HuH-7 (cell line): Measurements from ENCODE around the gene SARS2.
"Not testable (repeated sequence)": the region's sequence is repeated elsewhere in the genome, so short reads cannot be mapped to it uniquely, and the experiment has no call there.

ENCODE experiments used
- DNase-seq: peaks from one replicate; pipeline ENCODE4 v3.0.0; 2011; ENCODE audit warnings: low spot score

Gene SARS2

GRCh38 chr19:38929929-38930775, at the start of gene SARS2:
Gene SARS2 (minus strand): TSS chr19:38930763. CDS start chr19:38930736, 27 bp downstream.
- DNase-seq: peak; percentile 97

- DNase-seq: no peak
Measured at GRCh38 chr19:38979812-38980211, 49.2 kb upstream of the SARS2 start.

GRCh38 chr19:38978326-38978689, 47.7 kb upstream of the SARS2 start:
- DNase-seq: no peak

- DNase-seq: no peak
Measured at GRCh38 chr19:38977445-38978325, 47.1 kb upstream of the SARS2 start.

GRCh38 chr19:38975861-38976271, 45.3 kb upstream of the SARS2 start:
- peak; percentile 56 for DNase-seq

- DNase-seq: peak; percentile 68
Measured at GRCh38 chr19:38975214-38975860, 44.8 kb upstream of the SARS2 start, which contains the start of gene FBXO17. Gene FBXO17 (minus strand): TSS chr19:38975742. CDS start chr19:38950319, 25,423 bp downstream.

GRCh38 chr19:38974624-38975213, 44.2 kb upstream of the SARS2 start:
- no peak for DNase-seq

- no peak for DNase-seq
Measured at GRCh38 chr19:38971672-38972071, 41.1 kb upstream of the SARS2 start.

- DNase-seq: no peak
Measured at GRCh38 chr19:38970664-38971532, 40.3 kb upstream of the SARS2 start.

GRCh38 chr19:38966149-38966548, 35.6 kb upstream of the SARS2 start:
- DNase-seq: not testable (repeated sequence)

- DNase-seq: no peak
Measured at GRCh38 chr19:38964738-38965137, 34.2 kb upstream of the SARS2 start.

- DNase-seq: no peak
Measured at GRCh38 chr19:38959618-38960017, 29.1 kb upstream of the SARS2 start.

- no peak for DNase-seq
Measured at GRCh38 chr19:38958301-38958700, 27.7 kb upstream of the SARS2 start.

- DNase-seq: no peak
Measured at GRCh38 chr19:38956264-38956663, 25.7 kb upstream of the SARS2 start.

GRCh38 chr19:38953677-38954076, 23.1 kb upstream of the SARS2 start:
- no peak for DNase-seq

- DNase-seq: peak; percentile 83
Measured at GRCh38 chr19:38952395-38953165, 22.0 kb upstream of the SARS2 start.

GRCh38 chr19:38951187-38951586, 20.6 kb upstream of the SARS2 start:
- no peak for DNase-seq

GRCh38 chr19:38949580-38950367, 19.2 kb upstream of the SARS2 start:
- no peak for DNase-seq
